Activated CD4-positive, alpha-beta T cell treated with anti-CD3 and anti-CD28 coated beads, Interleukin-2, amount 50 U/mL, for 4 hours (primary cell): Measurements from ENCODE around the gene NDUFAF8.

ENCODE experiments used
- DNase-seq, 2 experiments: peaks; one replicate each; pipeline ENCODE4 v3.0.0-alpha.2; 2020

NDUFAF8 gene

DNA sequence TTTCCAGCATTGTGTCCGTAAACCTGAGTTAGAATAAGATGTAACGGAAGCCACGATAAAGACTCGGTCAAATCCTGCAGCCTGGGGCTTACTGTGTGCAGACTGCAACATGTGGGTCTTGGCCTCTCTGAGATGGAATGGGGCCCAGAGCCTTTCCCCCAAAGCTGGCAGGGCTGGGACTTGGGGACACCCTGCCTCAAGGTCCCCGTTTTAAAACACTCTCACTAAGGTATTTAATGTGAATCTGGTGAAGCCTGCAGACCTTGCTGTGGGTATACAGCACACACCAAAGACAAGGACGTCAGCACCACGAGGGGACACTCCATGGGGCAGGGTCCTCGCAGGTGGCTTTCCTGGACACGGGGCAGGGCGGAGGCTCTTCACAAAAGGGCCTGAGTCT lies 2.1 kb downstream of the NDUFAF8 start:
- no peak for DNase-seq

DNA sequence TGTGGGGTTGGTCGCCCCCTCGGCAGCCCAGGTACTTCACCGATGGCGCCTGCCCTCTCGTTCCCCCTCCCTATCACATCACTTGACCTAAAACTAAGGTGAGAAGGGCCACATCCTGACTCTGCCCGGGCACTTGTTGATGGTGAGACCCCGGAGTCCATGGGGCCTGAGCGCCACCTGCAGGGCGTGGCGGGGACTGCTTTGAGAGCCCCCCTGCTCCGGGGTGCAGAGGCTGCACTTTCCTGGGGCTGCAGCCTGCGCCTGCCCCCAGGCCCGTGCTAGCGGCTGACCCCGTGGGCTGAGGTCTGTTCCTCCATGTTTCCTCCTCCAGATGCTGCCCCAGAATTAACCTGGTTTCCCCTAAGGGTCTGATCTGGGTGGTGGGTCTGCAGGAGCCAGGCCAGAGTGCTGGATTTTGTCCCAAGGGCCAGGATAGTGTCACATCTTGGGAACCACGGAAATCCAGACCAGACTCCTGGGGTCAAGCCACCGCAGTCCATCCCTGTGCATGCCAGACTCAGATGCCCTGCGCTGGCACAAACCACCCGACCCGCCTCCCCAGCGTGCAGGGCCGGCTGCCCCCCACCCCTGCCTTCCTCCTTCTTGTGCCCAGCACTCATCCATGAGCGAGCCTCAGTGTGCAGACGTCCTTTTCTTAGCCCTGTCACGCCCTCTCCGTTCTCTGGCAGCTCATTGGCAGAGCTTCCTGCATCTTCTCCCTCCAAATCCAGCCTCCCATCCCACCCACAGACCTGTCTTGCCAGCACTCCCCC lies 2.7 kb downstream of the NDUFAF8 start:
- DNase-seq, result peak; percentile 45 to 53

DNA sequence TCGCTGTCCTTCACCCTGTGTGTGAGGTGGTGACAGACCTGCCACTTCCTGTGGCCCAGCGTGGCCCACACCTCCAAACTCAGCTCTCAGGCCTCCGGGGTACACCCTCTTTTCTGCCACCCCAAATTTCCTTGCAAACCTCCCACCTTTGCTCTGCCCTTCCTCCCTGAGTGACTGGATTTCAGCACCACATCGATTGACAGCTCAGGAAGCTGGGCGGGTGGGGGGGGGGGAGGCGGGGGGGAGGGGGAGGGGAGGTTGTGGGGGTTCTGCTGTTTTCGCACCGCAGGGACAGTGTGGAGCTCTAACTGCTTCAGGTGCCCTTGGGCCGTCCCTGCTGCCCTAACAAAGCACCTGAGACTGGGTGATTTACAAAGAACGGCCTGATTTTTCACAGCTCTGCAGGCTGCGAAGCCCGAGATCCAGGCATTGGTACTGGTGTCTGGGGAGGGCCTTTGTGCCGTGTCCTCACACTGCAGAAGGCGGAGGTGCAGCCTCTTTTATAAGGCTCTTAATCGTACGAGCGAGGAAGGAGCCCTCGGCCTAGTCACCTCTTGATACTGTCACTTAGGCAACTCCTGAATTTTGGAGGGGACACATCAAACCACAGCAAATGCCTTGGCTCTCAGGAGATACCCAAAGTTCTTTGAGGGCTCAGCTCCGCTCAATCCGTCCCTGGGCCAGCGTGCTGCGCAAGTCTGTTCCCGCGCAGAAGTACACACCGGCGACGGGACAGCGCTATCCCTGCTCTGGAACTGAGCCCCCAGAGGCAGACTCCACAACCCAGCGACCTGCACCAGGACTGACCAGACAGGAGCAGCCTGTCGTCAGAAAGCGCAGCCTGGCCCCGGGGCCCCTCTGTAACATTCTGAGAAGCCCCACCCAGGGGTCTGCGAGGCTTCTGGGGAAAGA lies 3.6 kb downstream of the NDUFAF8 start:
- no peak for DNase-seq

DNA sequence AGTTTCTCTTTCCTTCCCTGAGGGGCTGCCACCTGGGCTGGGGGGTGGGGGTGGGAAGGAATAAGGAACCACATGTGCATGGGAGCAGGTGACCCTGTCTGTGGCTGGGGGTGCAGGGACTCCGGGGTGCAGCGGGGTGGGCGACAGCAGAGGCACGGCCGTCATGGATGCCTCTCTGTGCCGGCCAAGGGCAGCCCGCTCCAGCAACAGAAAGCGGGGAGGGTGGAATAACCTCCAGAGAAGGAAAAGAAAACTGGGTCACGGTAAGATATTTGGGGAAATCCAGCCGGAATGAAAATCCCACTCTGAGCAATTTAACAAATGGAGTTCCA lies 4.2 kb downstream of the NDUFAF8 start:
- DNase-seq, result no peak

DNA sequence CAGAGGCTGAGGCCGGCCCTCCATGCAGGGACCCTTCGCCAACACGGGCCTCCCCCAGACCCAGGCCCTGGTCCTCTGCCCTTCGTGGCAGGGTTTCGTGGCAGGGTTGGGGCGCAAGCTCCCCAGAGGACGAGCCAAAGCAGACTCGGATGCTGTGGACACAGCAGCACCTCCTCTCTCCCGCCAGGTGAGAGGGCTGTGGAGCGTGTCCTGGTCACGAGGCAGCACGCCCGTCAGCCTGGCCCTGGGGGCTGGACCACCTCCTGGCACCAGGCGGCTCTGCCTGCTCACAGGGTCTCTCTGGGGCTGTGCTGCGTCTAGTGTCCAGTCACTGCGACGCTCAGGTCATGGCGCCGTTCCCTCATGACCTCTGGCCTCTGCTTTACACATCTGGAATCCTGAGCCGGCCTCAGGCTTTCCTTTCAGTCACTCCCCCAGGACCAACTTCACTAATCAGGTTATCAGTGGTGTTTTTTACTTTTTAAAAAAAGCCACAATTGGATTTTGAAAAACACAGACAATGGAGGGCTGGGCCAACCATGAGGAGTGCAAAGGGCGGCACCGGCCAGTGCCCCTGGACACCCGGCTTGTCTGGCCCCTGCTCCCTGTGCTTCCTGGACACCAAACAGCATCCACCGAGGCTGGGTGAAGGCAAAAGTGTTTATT lies 5.4 kb downstream of the NDUFAF8 start:
- DNase-seq, result no peak

DNA sequence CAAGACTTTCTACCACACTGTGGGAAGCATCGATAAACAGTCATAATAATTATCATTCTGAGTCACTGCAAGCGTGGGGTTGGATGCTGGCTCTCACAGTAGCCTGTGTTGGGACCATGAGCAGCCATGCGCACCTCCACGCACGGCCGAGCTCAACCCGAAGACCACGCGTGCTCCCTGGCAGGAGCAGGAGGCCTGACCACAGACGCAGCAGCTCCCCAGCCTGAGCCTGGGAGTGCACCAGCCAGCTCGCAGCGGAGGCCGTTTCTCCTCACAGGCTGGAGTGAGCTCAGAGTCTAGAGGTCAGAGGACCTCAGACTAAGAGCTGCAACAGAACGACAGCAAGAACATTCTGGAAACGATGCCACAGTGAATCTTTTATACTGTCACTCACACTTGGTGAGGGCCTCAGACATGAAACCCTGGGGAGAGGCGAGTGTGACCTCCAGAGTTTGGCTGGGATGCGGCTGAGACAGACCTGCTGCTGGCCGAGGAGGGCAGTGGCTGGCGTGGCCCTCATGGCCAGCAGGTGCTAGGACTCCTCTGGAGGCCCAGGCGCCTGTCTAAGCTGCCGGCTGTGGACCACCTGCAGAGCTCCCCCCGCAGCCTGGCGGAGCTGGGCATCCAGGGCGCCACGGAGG lies 6.0 kb downstream of the NDUFAF8 start:
- DNase-seq, result no peak

DNA sequence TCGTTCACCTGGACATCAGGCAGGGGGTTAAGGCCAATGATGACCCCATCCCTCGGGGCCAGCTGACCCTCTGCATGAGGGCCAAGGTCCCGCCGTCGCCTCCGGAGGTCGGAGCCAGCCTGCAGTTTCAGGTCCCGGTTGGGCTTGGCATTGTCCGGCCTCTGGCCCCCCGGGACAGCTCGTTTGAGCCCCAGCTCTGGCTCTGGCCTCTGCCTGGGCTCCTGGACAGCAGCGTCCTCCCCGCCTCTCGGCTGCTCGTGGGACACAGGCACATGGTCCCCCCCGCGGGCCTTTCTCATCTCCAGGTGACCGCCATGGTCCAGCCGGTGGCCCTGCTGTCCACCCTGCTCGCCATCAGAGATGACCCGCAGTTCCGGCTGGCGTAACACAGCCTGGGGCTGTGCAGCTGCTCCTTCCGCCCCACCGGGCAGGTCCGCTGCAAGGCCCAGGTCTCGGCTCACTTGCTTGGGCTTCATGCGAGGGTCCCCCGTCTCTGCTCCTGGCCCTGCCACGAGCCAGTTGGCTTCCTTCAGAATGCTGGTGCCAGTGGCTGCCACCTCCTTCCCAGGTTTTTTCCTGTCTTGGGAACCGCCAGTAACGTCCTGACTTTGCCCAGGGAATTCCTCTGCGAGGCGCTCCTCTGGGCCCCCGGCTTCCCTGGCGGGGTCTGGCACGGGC lies 6.7 kb downstream of the NDUFAF8 start:
- no peak for DNase-seq

DNA sequence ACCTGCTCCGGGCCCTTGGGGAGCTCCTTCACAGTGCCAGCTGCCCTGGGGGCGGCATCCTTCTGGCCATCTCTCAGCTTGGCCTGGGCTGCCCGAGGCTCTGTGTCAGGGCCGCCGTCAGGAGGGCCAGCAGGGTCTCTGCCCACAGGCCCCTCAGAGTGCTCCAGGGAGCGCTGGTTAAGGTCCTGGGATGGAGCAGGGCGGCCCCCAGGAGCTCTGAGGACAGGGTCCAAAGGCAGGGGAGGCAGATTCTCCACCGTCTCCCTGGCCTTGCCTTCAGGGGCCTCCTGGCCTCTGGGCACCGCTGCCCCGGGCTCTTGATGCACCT lies 7.2 kb downstream of the NDUFAF8 start:
- DNase-seq, result no peak

DNA sequence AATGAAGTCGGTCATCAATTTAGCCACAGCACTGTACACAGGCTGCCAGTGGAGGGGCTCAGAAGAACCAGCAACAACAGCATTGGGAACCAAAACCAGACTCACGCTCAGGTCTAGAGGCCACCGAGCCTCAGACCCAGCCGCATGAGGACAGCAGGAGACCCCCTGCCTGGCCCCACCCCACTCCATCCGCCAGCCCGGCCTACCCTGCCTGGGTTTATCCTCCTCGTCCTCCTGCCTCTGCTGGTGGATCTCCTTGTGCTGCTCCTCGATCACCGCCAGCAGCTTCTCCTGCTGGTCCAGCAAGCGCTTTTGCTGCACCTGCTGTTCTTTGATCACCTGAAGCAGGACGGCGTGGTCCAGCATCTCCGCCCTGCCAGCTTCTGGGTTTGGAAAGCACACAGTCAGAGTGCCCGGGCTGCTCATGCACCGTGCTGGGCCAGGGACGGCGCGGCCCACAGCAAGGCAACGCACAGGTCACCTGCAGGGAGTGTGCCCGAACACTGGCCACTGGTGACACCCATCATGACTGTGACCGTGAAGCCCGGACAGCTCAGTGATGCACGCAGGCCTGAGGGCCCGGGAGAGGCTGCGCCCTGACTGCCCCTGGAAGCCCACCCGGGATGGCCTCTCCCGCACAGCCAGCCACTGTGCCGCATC lies 7.7 kb downstream of the NDUFAF8 start:
- no peak for DNase-seq

DNA sequence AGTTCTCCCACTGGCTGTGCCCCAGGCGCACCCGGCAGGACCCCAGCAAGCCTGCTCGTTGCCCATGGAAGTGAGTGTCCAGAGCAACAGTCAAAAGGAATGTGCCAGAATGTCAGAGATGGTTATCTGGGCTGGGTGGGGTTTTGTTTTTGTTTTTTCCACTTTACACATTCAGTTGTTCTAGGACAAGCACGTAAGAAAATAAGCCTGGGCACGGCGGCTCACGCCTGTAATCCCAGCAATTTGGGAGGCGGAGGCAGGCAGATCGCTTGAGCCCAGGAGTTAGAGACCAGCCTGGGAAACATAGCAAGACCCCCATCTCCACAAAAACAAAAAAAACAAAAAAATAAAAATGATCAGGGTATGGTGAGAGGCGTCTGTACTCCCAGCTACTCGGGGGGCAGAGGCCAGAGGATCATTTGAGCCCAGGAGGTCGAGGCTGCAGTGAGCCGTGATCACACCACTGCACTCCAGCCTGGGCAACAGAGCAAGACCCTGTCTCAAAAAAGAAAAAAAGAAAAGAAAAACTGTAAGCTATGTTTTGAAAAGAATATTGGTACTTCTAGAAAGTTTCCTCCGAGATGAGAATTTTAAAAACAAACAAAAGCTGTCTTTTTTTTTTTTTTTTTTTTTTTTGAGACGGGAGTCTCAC lies 8.3 kb downstream of the NDUFAF8 start:
- DNase-seq, result no peak

DNA sequence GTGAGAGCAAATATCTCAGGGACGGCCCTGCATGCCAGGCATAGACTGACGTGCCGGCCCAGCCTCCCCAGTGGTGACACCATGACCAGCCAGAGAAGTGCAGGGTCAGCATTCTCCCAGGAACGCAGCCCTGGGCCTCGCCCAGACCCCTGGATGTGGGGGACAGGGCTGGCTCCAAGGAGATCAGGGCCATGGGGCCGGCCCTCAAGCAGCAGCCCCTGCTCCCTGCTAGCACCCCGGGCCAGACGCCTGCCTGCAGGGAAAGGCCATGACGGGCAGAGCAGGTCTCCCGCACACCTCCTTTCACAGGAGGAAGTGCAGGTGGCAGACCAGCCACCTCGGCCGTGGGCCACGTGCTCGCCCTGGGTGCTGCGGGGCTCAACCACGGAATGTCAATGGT lies 9.5 kb downstream of the NDUFAF8 start:
- no peak for DNase-seq

DNA sequence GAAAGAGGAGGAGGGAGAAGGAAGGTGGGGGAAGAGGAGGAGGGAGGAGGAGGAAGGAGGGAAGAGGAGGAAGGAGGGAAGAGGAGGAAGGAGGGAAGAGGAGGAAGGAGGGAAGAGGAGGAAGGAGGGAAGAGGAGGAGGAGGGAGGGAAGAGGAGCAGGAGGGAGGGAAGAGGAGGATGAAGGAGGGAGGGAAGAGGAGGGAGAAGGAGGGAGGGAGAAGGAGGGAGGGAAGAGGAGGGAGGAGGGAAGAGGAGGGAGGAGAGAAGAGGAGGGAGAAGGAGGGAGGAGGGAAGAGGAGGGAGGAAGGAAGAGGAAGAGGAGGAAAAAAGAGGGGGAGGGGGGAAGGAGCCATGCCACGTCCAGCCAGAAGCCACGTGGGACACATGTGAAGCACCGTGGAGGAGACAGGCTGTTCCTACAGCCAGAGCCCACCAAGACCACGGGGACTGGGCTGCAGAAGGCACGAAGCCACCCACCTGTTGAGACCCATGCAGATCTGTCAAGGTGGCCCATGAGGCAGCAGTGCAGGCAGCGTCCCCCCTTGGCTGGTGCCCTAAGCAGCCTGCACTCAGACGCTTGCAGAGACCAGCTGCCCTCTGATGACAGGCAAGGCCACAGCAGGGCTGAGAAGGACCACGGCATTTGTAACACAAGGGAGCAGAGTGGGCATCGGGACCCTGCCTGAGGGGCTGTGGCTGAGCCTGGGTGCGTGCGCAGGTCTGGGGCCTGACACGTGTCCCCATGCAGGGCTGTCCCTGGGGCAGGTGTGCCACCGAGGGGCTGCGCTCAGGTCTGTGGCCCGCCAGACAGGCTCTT lies 10.3 kb downstream of the NDUFAF8 start:
- DNase-seq, result no peak

DNA sequence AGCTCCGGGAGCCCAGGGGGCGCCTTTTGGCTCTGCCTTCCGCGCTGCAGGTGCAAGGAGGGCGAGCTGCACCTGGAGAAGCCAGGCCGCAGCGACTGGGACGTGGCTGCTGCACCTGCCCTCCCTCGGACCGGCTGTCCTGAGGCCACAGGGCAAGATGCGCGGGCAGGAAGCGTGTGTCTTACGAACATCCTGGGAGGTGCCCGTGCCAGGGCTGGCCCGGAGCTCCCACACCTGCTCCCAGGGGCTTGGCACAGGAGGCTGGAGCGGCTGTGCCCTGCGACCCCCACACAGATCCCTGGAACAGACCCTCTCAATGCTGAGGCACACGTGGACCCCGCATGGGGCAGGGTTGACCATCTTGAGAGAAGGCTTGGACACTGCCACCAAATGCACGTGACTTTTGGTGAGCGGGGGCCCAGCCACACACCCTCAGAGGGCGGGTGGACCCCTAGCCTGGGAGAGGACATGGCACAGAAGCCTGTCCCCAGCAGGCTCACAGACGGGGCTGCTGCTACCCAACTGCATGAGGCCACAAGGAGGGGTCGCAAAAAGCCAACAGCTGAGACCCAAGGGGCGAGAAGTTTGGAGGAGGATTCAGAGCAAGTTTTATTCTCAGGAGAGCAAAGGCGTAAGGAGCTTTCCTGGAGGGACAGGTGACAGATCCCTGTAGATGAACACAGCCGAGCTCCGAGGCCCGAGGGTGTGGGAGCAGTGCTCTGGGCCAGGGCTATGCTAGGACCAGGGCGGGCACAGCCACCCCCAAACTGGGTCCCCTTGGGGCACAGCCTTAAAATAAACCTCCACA lies 11.4 kb downstream of the NDUFAF8 start:
- DNase-seq, result no peak

DNA sequence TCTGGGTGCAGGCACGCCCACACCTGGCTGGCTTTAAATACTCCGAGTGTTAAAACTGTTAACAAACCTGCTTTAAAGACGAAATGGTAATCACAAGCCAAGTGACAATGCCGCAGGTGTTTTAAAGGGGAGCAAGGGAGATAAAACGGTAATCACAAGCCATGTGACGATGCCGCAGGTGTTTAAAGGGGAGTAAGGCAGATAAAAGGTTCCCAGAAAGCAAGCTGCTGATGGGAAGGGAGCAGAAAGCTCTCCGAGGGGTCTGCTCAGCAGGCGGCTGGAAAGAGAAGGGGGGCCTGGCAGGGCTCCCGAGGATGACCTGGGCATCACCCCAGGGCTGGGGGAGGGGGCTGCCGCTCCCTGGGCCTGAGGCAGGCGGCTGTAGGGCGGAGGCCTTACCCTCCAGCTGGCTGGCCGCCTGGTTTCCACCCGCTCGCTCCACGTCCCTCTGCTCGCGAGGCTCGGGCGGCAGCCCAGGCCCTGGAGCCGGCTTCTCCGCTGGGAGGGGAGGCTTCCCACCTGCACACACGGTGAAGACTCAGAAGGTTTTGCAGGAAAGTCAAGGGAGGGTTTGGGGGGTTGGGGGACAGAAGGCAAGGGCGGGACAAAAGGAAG lies 12.1 kb downstream of the NDUFAF8 start:
- DNase-seq, result no peak

DNA sequence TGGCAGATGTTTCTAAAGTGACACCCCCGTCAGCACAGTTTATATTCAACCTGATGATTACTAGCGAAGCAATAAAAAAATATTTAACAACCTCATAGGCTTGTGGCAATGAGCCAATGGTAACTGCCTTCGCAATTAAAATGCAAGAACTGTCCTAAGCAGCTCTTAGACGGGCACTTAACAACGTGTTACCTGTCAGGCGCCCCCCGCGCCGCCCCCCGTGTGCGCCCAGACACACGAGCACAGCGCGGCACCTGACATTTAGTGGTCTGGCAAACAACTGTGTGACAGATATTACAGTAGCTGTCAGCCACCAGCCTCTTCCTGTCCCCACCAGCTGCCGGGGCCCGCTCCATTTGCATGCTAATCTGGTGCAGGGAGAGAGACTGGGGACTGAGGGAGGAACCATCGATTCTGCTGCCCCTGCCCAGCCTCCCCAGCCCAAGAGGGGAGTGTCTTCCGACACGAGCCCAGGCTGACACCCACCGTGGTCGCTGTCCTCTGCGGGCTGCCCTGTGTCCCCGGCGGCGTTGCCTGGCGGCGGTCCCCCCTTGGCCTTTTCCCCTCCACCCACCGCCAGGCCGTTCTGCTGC lies 12.7 kb downstream of the NDUFAF8 start:
- DNase-seq, result no peak

DNA sequence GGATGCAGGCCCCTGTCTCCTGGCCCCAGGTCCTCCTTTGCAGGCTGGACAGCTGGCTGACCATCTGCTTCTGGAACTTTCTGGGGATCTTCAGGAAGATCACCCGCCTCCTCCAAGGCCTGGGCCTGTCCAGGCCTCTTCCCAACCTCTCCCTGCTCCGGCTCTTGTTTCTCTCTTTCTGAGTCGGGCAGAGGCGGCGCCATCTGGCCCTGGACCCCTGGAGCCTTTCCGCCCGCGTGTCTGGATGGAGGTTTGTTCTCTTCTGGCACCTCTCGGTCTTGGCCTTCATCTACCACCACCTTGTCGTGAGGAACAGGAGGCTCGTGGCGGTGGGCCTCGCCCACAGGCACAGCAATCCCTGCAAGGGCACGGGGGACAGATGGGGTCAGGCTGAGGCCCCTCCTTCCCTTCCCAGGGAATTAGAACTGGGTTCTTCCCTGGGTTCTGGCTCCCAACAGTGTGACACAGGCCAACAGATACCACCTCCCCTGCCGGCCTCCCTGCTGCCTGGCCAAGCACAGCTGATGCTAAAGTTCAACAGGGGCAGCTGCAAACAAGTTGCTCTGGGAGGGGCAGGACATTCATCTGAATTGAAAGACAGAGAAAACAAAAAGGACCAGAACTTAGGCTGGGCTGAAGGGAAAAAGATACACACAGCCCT lies 13.3 kb downstream of the NDUFAF8 start:
- DNase-seq, result no peak

DNA sequence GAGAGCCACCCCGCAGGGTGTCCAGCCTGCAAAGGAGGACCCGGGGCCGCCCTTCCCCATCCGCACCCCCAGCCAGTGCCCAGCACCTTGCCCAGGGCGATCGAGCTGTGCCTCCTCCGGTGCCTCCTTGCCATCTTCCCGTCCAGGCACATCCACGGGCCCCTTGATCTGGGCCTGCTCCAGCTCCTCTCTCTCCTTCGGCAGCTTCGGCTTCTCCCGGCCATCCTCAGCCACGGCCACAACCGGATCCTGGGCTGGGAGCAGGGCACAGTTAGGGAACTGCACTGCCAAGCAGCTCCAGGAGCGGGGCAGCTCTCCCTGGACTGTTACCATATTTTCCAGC lies 13.8 kb downstream of the NDUFAF8 start:
- no peak for DNase-seq

DNA sequence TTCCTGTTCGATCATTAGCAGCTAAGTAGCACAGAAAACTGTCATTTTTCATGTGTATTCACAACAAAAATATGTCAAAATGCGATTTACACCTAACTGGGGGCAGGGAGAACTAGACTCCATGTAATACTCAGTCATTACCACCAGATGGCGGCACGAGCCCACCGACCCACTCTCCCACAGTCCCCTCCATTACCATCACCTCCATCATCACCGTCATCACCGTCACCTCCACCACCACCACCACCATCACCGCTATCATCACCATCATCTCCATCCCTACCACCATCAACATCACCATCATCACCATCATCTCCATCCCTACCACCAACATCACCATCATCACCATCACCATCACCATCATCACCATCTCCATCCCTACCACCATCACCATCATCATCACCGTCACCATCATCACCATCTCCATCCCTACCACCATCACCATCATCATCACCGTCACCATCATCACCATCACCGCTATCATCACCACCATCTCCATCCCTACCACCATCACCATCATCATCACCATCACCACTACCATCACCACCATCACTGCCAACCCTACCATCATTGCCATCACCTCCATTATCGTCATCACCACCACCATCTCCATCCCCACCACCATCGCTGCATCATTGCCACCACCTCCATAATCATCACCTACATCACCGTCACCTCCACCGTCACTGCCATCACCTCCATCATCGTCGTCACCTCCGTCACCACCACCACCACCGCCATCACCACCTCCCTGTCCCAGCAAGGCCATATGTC lies 14.4 kb downstream of the NDUFAF8 start:
- DNase-seq, result peak; percentile 57 to 59
